K562 (cell line): Measurements from ENCODE around the gene GTF3C6. TPM values are rescaled to one million over a fixed set of nuclear protein-coding genes. Genes with fewer than 3 reads are reported as not detected.
A peak's percentile ranks its signal among the peaks of the same experiment; 100 is the strongest.

Experiments used
- ARID2 ChIP-seq: fragments of 450-650 bp; IDR thresholded peaks from 2 replicates; pipeline ENCODE4 v1.6.1; 2017; ENCODE audit warnings: antibody characterized with exemption, mild to moderate bottlenecking
- ATF6 ChIP-seq: sonication (generic); formaldehyde crosslinking; IDR thresholded peaks from 2 replicates; pipeline ENCODE4 v1.4.0; 2020; ENCODE audit warnings: mild to moderate bottlenecking, missing genetic modification reagents
- CTBP1 ChIP-seq: fragments of 450-650 bp; IDR thresholded peaks from 2 replicates; pipeline ENCODE4 v1.6.1; 2016; ENCODE audit warnings: borderline replicate concordance
- GABPB1 ChIP-seq: sonication (generic); formaldehyde crosslinking; IDR thresholded peaks from 2 replicates; pipeline ENCODE4 v1.8.0; 2022; ENCODE audit warnings: mild to moderate bottlenecking, missing genetic modification reagents
- KLF1 ChIP-seq: fragments of 450-650 bp; IDR thresholded peaks from 2 replicates; pipeline ENCODE4 v1.6.1; 2016; ENCODE audit warnings: missing genetic modification characterization, missing compliant biosample characterization
- L3MBTL2 ChIP-seq: fragments of 450-650 bp; IDR thresholded peaks from 2 replicates; pipeline ENCODE4 v1.6.1; 2016; ENCODE audit warnings: mild to moderate bottlenecking, moderate library complexity
- MTF1 ChIP-seq: fragments of 250-450 bp; sonication (Bioruptor Pico); IDR thresholded peaks from 2 replicates; pipeline ENCODE4 v1.9.0; 2021; ENCODE audit warnings: moderate library complexity, mild to moderate bottlenecking, inconsistent platforms, borderline replicate concordance
- MYC ChIP-seq, 2 experiments: fragments of 250-450 bp in 1 of 2; sonication (Bioruptor Pico) in 1 of 2; IDR thresholded peaks; 2 replicates each; pipeline versions ENCODE4 v1.5.1 to v1.6.1; 2012 to 2021; ENCODE audit warnings: low read depth in 2 of 2, borderline replicate concordance in 1 of 2, improper control_type of control experiment in 1 of 2, low read length in 1 of 2, mild to moderate bottlenecking in 1 of 2, moderate library complexity in 1 of 2
- RB1 ChIP-seq: fragments of 450-650 bp; IDR thresholded peaks from 2 replicates; pipeline ENCODE4 v1.6.1; 2017; ENCODE audit warnings: low read depth, mild to moderate bottlenecking
- RBM39 ChIP-seq: fragments of 200-400 bp; formaldehyde crosslinking; optimal IDR thresholded peaks from 2 replicates; pipeline ENCODE3; 2018; ENCODE audit warnings: low read depth, low read length
- SREBF2 ChIP-seq: sonication (generic); formaldehyde crosslinking; IDR thresholded peaks from 2 replicates; pipeline ENCODE4 v1.4.0; 2020; ENCODE audit warnings: mild to moderate bottlenecking, missing genetic modification reagents
- SRSF3 ChIP-seq: fragments of 200-400 bp; formaldehyde crosslinking; IDR thresholded peaks from 2 replicates; pipeline ENCODE4 v1.6.1; 2016; ENCODE audit warnings: mild to moderate bottlenecking, low read length, moderate library complexity; ENCODE audit not compliant: insufficient read depth
- STAG1 ChIP-seq: sonication (generic); formaldehyde crosslinking; IDR thresholded peaks from 2 replicates; pipeline ENCODE4 v1.5.0; 2020; ENCODE audit warnings: missing genetic modification reagents, borderline replicate concordance
- TGIF2 ChIP-seq: sonication (generic); formaldehyde crosslinking; IDR thresholded peaks from 2 replicates; pipeline ENCODE4 v1.8.1; 2022; ENCODE audit warnings: mild to moderate bottlenecking, missing genetic modification reagents, moderate library complexity
- TSC22D4 ChIP-seq: fragments of 450-650 bp; IDR thresholded peaks from 2 replicates; pipeline ENCODE4 v1.6.1; 2016; ENCODE audit warnings: missing genetic modification characterization, missing biosample characterization, control low read depth
- USF2 ChIP-seq: sonication (generic); formaldehyde crosslinking; IDR thresholded peaks from 2 replicates; pipeline ENCODE4 v1.5.0; 2020; ENCODE audit warnings: missing genetic modification reagents
- ZNF717 ChIP-seq: fragments of 250-450 bp; sonication (Bioruptor Pico); IDR thresholded peaks from 2 replicates; pipeline ENCODE4 v1.5.0; 2021
- polyA plus RNA-seq, 8 experiments: library from polyadenylated mRNA; depleted of rRNA in 4 of 8; stranded (reverse) in 5 of 8; unstranded in 3 of 8; fragments of >200 nt; fragmentation: Nextera tagmentation in 2 of 8; fragmentation: Illumina TruSeq in 1 of 8; extraction: Ambion mirVana in 2 of 8; extraction: Trizol in 1 of 8; gene quantifications; 2 replicates each; pipeline versions ENCODE4 v1.2.1 to v1.2.3, GENCODE V29; 2011 to 2014; ENCODE audit warnings: inconsistent platforms in 1 of 8, missing spikeins in 1 of 8
- total RNA-seq, 7 experiments: library from RNA; depleted of rRNA in 6 of 7; stranded (reverse); fragments of >200 nt in 6 of 7; fragmentation: Illumina TruSeq in 2 of 7; extraction: Trizol in 2 of 7; gene quantifications; 2 replicates each; pipeline versions ENCODE4 v1.2.1 to v1.2.3, GENCODE V29; 2011 to 2021; ENCODE audit warnings: low replicate concordance in 1 of 7
- TF ChIP-seq, protein P1 (sequence below), 2 experiments: fragments of 450-650 bp; IDR thresholded peaks; 2 replicates each; pipeline ENCODE4 v1.6.1; 2016
- TF ChIP-seq, protein P2 (sequence below): fragments of 450-650 bp; IDR thresholded peaks from 2 replicates; pipeline ENCODE4 v1.6.1; 2016; ENCODE audit warnings: low read depth, mild to moderate bottlenecking, moderate library complexity

GTF3C6 gene
- total and polyA plus RNA-seq, 9 of the 15 experiments (the other 6 are each of a cell fraction or from before 2014, with no cell fraction given): 37.6 to 140 (median 111) TPM

DNA sequence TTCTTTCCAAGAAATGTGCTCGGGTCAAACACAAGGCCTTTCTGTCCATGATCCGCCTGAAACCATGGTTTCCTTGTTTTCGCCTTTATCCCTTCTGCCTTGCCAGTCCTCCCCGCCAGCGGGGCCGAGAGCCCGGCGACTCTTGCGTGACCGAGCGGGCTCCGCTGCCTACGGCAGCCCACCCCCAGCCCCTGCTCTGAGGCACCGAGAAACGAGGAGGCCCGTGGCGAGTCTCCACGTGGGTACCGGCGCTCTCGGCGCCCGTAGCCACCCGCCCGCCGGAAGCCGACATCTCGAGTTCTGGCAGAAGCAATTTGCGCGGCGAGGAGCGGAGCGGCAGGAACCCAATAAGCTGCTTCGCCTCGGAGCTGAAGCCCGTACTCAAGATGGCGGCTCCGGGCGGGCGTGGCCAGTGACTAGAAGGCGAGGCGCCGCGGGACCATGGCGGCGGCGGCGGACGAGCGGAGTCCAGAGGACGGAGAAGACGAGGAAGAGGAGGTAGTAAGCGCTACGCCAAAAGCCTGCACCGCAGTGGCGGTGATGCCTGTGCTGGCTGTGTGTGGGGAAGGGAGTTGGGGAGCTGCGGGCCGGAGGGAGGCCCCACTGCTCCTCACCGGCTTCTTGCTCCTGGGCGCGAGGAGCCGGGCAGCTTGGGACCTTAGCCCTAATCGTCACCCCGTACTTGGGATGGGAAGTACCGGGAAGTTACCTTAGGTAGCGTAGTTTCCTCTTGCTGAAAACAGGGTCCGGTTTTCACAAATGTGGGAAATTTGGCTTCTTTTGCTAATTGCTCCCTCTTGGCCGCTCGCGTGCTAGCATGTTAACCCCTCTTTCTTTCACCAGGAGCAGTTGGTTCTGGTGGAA is at the start of gene GTF3C6 (continued):
- TF ChIP-seq, protein P1, sequence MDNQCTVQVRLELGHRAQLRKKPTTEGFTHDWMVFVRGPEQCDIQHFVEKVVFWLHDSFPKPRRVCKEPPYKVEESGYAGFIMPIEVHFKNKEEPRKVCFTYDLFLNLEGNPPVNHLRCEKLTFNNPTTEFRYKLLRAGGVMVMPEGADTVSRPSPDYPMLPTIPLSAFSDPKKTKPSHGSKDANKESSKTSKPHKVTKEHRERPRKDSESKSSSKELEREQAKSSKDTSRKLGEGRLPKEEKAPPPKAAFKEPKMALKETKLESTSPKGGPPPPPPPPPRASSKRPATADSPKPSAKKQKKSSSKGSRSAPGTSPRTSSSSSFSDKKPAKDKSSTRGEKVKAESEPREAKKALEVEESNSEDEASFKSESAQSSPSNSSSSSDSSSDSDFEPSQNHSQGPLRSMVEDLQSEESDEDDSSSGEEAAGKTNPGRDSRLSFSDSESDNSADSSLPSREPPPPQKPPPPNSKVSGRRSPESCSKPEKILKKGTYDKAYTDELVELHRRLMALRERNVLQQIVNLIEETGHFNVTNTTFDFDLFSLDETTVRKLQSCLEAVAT (IDR thresholded peaks at IDR 0.05): peak; percentile 15 to 86; a peak in 2 of 4 replicates
- peak; percentile 97 for TF ChIP-seq MYC (IDR thresholded peaks at IDR 0.05; ENCODE audit: low read depth, low read length)
- peak; percentile 87 for TF ChIP-seq MYC (CRISPR knock-in tag; IDR thresholded peaks at IDR 0.05; ENCODE audit: borderline replicate concordance, low read depth)
- TF ChIP-seq TSC22D4: no peak
- TF ChIP-seq, protein P2, sequence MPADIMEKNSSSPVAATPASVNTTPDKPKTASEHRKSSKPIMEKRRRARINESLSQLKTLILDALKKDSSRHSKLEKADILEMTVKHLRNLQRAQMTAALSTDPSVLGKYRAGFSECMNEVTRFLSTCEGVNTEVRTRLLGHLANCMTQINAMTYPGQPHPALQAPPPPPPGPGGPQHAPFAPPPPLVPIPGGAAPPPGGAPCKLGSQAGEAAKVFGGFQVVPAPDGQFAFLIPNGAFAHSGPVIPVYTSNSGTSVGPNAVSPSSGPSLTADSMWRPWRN: no peak
- peak; percentile 83; the same call in 1 of the 2 replicates for TF ChIP-seq GABPB1 (CRISPR knock-in tag)
- peak; percentile 49 for TF ChIP-seq KLF1 (tag)
- TF ChIP-seq MTF1 (CRISPR knock-in tag): no peak
- no peak for TF ChIP-seq STAG1 (CRISPR knock-in tag)
- TF ChIP-seq L3MBTL2: peak; percentile 94
- no peak; the same call in 1 of the 2 replicates for TF ChIP-seq RB1
- TF ChIP-seq ZNF717 (CRISPR knock-in tag): no peak
- no peak for TF ChIP-seq RBM39
- TF ChIP-seq ATF6: peak; percentile 99
- TF ChIP-seq SREBF2 (CRISPR knock-in tag): peak; percentile 93; the same call in 1 of the 2 replicates
- TF ChIP-seq TGIF2 (CRISPR knock-in tag): no peak
- peak; percentile 48; the same call in 1 of the 2 replicates for TF ChIP-seq USF2 (CRISPR knock-in tag)
- TF ChIP-seq SRSF3: no peak
- no peak; the same call in 1 of the 2 replicates for TF ChIP-seq ARID2
- TF ChIP-seq CTBP1: peak; percentile 78
